Astrocyte (in vitro differentiated cells and primary cell): Measurements from ENCODE around the gene CMSS1.

Source experiments
- CTCF ChIP-seq: IDR thresholded peaks from 2 replicates; pipeline ENCODE4 v1.5.1; 2011; ENCODE audit warnings: low read depth, mild to moderate bottlenecking, inconsistent platforms, low read length, moderate library complexity; ENCODE audit not compliant: insufficient read depth
- EZH2 ChIP-seq: IDR thresholded peaks from 2 replicates; pipeline ENCODE4 v1.6.1; 2012; ENCODE audit warnings: mild to moderate bottlenecking, low read length, inconsistent platforms; ENCODE audit not compliant: insufficient read depth

DNA sequence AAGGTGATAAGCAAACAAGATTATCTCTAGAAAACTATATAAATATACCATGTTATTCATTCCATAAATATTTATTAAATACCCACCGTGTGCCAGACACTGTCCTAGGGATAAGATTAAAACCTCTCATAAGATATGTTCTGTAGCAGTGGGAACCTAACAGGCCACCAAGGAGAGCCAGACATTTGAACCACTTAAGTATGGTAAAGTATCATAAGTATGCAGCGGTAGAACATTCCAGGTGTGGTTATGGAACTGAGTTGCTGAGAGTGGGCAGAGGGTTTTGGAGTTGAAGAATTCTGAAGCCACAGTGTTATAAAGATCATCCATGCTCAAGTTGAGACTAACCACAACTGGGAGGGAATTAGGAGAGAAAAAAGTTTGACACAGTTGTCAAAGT is 282.0 kb downstream of the CMSS1 start:
- TF ChIP-seq CTCF (no peak), EZH2 (no peak)
